VCaP (cell line): ENCODE data around the gene AFG3L2.
A peak's percentile ranks its signal among the peaks of the same experiment; 100 is the strongest.

ENCODE experiments used
- H3K27ac ChIP-seq: fragments of 450-650 bp; 2 replicates; pipeline ENCODE4 v1.5.1; 2017
- TF ChIP-seq, protein P1 (sequence below): fragments of 450-650 bp; conservative IDR thresholded peaks from 2 replicates; pipeline ENCODE4 v1.5.1; 2017; ENCODE audit warnings: mild to moderate bottlenecking, moderate library complexity

The AFG3L2 gene

GRCh38 chr18:12328179-12328823 lies 48.7 kb downstream of the AFG3L2 start:
- H3K27ac ChIP-seq: no peak overlapping the region
- TF ChIP-seq, protein P1, sequence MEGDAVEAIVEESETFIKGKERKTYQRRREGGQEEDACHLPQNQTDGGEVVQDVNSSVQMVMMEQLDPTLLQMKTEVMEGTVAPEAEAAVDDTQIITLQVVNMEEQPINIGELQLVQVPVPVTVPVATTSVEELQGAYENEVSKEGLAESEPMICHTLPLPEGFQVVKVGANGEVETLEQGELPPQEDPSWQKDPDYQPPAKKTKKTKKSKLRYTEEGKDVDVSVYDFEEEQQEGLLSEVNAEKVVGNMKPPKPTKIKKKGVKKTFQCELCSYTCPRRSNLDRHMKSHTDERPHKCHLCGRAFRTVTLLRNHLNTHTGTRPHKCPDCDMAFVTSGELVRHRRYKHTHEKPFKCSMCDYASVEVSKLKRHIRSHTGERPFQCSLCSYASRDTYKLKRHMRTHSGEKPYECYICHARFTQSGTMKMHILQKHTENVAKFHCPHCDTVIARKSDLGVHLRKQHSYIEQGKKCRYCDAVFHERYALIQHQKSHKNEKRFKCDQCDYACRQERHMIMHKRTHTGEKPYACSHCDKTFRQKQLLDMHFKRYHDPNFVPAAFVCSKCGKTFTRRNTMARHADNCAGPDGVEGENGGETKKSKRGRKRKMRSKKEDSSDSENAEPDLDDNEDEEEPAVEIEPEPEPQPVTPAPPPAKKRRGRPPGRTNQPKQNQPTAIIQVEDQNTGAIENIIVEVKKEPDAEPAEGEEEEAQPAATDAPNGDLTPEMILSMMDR: peak; percentile 61

DNA sequence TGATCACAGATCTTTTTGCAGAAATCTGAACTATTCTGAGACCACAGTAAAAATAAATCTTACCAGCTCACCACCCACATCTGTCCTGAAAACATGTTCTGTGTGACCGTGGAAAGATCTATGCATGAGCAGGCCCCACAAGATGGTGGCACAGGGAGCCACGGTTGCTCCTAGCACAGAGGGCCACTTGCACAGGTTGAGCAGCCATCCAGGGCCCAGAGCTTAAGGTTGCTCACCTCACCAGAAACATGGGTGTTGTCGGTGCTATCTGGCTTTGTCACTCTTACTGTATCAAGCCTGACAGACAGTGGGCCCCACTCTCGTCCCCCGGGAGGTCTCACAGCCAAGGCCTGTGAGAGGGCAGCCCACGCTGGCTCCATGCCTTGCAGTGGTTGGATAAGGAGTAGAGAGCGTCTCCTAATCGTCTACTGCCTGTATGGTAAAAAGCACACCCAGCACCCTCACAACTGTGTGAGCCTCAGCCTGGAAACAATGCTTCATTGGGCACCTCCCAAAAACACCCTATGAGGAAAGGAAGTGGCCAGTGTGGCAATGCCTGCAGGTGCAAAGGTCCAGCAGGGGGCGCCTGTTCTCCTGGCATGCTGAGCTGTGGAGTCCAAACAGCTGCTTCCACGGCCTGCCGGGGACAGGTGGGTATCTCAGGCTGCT lies 49.4 kb downstream of the AFG3L2 start:
- H3K27ac ChIP-seq: no peak overlapping the region
- TF ChIP-seq, protein P1: peak; percentile 85

DNA sequence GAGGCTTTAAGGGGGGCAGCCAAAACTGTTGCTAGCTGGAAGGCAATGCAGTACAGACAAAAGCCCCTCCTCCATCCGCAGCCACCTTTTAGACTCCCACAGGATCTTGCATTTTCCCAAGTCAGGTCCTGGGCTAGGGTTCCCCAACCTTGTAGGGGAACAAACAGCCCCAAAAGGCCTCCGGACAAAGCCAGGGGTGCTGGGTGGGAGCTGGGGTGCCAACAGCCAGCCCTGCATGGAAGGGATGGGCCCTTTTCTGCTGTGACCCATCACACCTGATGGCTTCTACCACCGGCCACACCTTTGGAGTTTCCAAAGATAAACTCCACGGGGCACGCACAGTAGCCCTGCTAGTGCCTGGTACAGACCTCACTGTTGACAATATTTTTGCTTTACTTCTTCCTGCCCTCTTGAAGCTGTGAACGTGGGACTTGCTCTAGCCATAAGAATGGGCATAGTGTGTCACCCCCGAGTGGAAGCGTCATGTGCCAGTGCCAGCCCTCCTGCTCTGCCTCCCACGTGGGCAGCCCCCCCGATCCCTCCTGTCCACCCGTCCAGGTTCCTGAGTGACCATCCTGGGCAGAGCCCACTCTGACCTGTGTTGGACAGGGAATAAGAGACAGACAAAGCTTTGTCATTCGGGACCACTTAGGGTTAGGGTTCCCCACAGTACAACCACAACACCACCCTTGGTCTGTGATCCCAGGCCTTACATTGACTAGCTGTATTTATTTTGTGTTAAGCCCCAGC lies 50.1 kb downstream of the AFG3L2 start:
- TF ChIP-seq, protein P1: no peak
- no peak overlapping the region for H3K27ac ChIP-seq

GRCh38 chr18:12325726-12326245 lies 51.2 kb downstream of the AFG3L2 start:
- TF ChIP-seq, protein P1: no peak
- H3K27ac ChIP-seq: no peak overlapping the region

- TF ChIP-seq, protein P1: no peak
- H3K27ac ChIP-seq: no peak overlapping the region
Observed at GRCh38 chr18:12324991-12325725, 51.9 kb downstream of the AFG3L2 start.

DNA sequence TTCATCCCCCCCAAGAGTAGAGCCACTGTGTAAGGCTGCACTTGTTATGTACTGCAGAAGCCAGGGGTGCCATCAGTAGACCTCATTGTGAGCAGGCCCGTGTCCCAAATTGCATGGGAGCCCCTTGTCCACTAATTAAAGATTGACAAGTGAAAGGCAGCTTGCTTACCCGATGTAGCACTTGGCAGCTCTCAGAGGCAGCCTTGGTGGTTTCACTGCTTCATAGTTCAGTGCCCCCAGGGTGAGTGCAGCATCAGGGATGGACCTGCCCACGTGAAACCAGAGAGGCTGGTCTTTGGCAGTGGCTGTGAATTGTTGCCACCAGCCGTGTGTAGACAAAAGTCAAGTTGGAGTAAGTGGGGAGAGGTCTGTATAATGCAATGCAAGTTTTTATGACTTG lies 55.7 kb downstream of the AFG3L2 start:
- TF ChIP-seq, protein P1: no peak

More for the DNA sequence above, 55.7 kb downstream of the AFG3L2 start:
- no peak overlapping the region for H3K27ac ChIP-seq
